ENCODE measurements around the gene IGFBPL1.

- TF ChIP-seq PBX3 (IDR thresholded peaks at IDR 0.05): no peak
- TF ChIP-seq CTCF (IDR thresholded peaks at IDR 0.05): no peak
- no peak for TF ChIP-seq NR3C1 (IDR thresholded peaks at IDR 0.05)
- TF ChIP-seq CBX8 (IDR thresholded peaks at IDR 0.05): no peak
- TF ChIP-seq HEYL (CRISPR knock-in tag; IDR thresholded peaks at IDR 0.05): no peak
- TF ChIP-seq JUN (IDR thresholded peaks at IDR 0.05): no peak
- no peak for TF ChIP-seq POLR2A (IDR thresholded peaks at IDR 0.05; ENCODE audit: low read length)
- no peak for TF ChIP-seq RNF2 (IDR thresholded peaks at IDR 0.05; ENCODE audit: borderline replicate concordance, low read depth)
- no peak for TF ChIP-seq ZFP36 (IDR thresholded peaks at IDR 0.05; ENCODE audit: borderline replicate concordance, partially characterized antibody)
- no peak for TF ChIP-seq REST (IDR thresholded peaks at IDR 0.05)
Observed at GRCh38 chr9:38451162-38451561, 26.9 kb upstream of the IGFBPL1 start.
